ENCODE measurements around the gene DPEP1.
"Not testable (repeated sequence)": the region's sequence is repeated elsewhere in the genome, so short reads cannot be mapped to it uniquely, and the experiment has no call there.

Gene DPEP1

GRCh38 chr16:89577055-89577759, 36.2 kb upstream of the DPEP1 start:
- DNase-seq (ENCODE audit: low spot score) = no peak

GRCh38 chr16:89579351-89579750, 34.1 kb upstream of the DPEP1 start:
- DNase-seq (ENCODE audit: low spot score) = no peak

GRCh38 chr16:89581045-89581695, 32.3 kb upstream of the DPEP1 start:
- peak; percentile 97 for DNase-seq (ENCODE audit: low spot score)

- no peak for DNase-seq (ENCODE audit: low spot score)
Observed at GRCh38 chr16:89581861-89582563, 31.4 kb upstream of the DPEP1 start.

- DNase-seq (ENCODE audit: low spot score) = no peak
Observed at GRCh38 chr16:89582614-89583196, 30.7 kb upstream of the DPEP1 start.

GRCh38 chr16:89583197-89583894, 30.1 kb upstream of the DPEP1 start:
- no peak for DNase-seq (ENCODE audit: low spot score)

- DNase-seq (ENCODE audit: low spot score) = no peak
Observed at GRCh38 chr16:89583895-89584644, 29.4 kb upstream of the DPEP1 start.

GRCh38 chr16:89584768-89585549, 28.5 kb upstream of the DPEP1 start:
- DNase-seq (ENCODE audit: low spot score) = no peak

- no peak for DNase-seq (ENCODE audit: low spot score)
Observed at GRCh38 chr16:89586218-89586617, 27.2 kb upstream of the DPEP1 start.

GRCh38 chr16:89586853-89587252, 26.6 kb upstream of the DPEP1 start:
- DNase-seq (ENCODE audit: low spot score) = no peak

GRCh38 chr16:89587676-89588075, 25.8 kb upstream of the DPEP1 start:
- DNase-seq (ENCODE audit: low spot score) = not testable (repeated sequence)

GRCh38 chr16:89588413-89589109, 24.9 kb upstream of the DPEP1 start:
- DNase-seq (ENCODE audit: low spot score) = no peak

GRCh38 chr16:89589241-89589926, 24.1 kb upstream of the DPEP1 start:
- no peak for DNase-seq (ENCODE audit: low spot score)

- no peak for DNase-seq (ENCODE audit: low spot score)
Observed at GRCh38 chr16:89593841-89594240, 19.6 kb upstream of the DPEP1 start.

- DNase-seq (ENCODE audit: low spot score) = no peak
Observed at GRCh38 chr16:89595330-89596060, 17.9 kb upstream of the DPEP1 start.

- DNase-seq (ENCODE audit: low spot score) = no peak
Observed at GRCh38 chr16:89596061-89596689, 17.3 kb upstream of the DPEP1 start.

GRCh38 chr16:89596957-89597649, 16.3 kb upstream of the DPEP1 start:
- no peak for DNase-seq (ENCODE audit: low spot score)

GRCh38 chr16:89598199-89598598, 15.2 kb upstream of the DPEP1 start:
- DNase-seq (ENCODE audit: low spot score) = no peak

All from AG08395 (cell line).